HG03025 (cell line): ENCODE results near the gene MARCOL.

Source experiments
- ATAC-seq: cut with Tn5 transposase; IDR thresholded peaks from one replicate; pipeline ENCODE4 v1.9.1; 2021; ENCODE audit warnings: mild to moderate bottlenecking, moderate library complexity; ENCODE audit not compliant: unreplicated experiment, low FRiP score

Gene MARCOL

GRCh38 chr5:148238418-148238794, at the start of gene MARCOL:
Gene MARCOL (plus strand): TSS chr5:148238525. CDS start chr5:148238598, 73 bp downstream.
- ATAC-seq, result no peak

GRCh38 chr5:148191010-148191409, 47.3 kb upstream of the MARCOL start:
- no peak for ATAC-seq

GRCh38 chr5:148193202-148193601, 45.1 kb upstream of the MARCOL start:
- ATAC-seq, result no peak

GRCh38 chr5:148201151-148201550, 37.2 kb upstream of the MARCOL start:
- ATAC-seq, result no peak

- ATAC-seq, result no peak
Observed at GRCh38 chr5:148202531-148203203, 35.7 kb upstream of the MARCOL start, which contains the start of gene SPINK6. Gene SPINK6 (plus strand): TSS chr5:148203042. CDS start chr5:148203097, 55 bp downstream.

- no peak for ATAC-seq
Observed at GRCh38 chr5:148205044-148205806, 33.1 kb upstream of the MARCOL start.

- ATAC-seq, result no peak
Observed at GRCh38 chr5:148205865-148206264, 32.5 kb upstream of the MARCOL start.

GRCh38 chr5:148206620-148207019, 31.7 kb upstream of the MARCOL start:
- no peak for ATAC-seq

- no peak for ATAC-seq
Observed at GRCh38 chr5:148208226-148208625, 30.1 kb upstream of the MARCOL start.

GRCh38 chr5:148209151-148209770, 29.1 kb upstream of the MARCOL start:
- no peak for ATAC-seq

GRCh38 chr5:148214665-148215185, 23.6 kb upstream of the MARCOL start:
- ATAC-seq, result no peak

- no peak for ATAC-seq
Observed at GRCh38 chr5:148221508-148221907, 16.8 kb upstream of the MARCOL start.

GRCh38 chr5:148224117-148224742, 14.1 kb upstream of the MARCOL start:
- no peak for ATAC-seq

- ATAC-seq, result no peak
Observed at GRCh38 chr5:148228392-148228984, 9.8 kb upstream of the MARCOL start.

- no peak for ATAC-seq
Observed at GRCh38 chr5:148229840-148230239, 8.5 kb upstream of the MARCOL start.

GRCh38 chr5:148230240-148230639, 8.1 kb upstream of the MARCOL start:
- no peak for ATAC-seq

- no peak for ATAC-seq
Observed at GRCh38 chr5:148237785-148238417, 424 bp upstream of the MARCOL start.

- no peak for ATAC-seq
Observed at GRCh38 chr5:148248894-148249293, 10.6 kb downstream of the MARCOL start.

- ATAC-seq, result no peak
Observed at GRCh38 chr5:148255456-148255855, 17.1 kb downstream of the MARCOL start.

GRCh38 chr5:148259288-148259687, 21.0 kb downstream of the MARCOL start:
- ATAC-seq, result no peak
